Activated T-helper 1 cell treated with anti-CD3 and anti-CD28 coated beads, Interleukin-12 subunit alpha, Interleukin-12 subunit beta, Interleukin-2, Interleukin-4 antibody, amounts not matched to agents 30 ng/mL and 10 ng/mL and 1 ng/mL, durations not matched to agents 14 hours and 24 hours and 36 hours (primary cell): ENCODE measurements around the gene HDAC10. TPM values are rescaled to one million over a fixed set of nuclear protein-coding genes. Genes with fewer than 3 reads are reported as not detected.

Experiments
- DNase-seq: peaks from one replicate; pipeline ENCODE4 v3.0.0; 2021; ENCODE audit warnings: low spot score
- H3K27ac Mint-ChIP-seq: one replicate; pipeline ENCODE4 v1.8.0; 2021; ENCODE audit warnings: mild to moderate bottlenecking, mixed read lengths
- H3K27me3 Mint-ChIP-seq: one replicate; pipeline ENCODE4 v1.8.0; 2022; ENCODE audit warnings: mild to moderate bottlenecking, moderate library complexity, mixed read lengths; ENCODE audit not compliant: insufficient read depth
- H3K36me3 Mint-ChIP-seq: one replicate; pipeline ENCODE4 v1.8.0; 2021; ENCODE audit warnings: low read depth, mixed read lengths
- H3K4me1 Mint-ChIP-seq: one replicate; pipeline ENCODE4 v1.8.0; 2021; ENCODE audit warnings: low read depth, mixed read lengths
- H3K4me3 Mint-ChIP-seq: one replicate; pipeline ENCODE4 v1.8.0; 2021; ENCODE audit warnings: mild to moderate bottlenecking, moderate library complexity, mixed read lengths
- H3K9me3 Mint-ChIP-seq: one replicate; pipeline ENCODE4 v1.8.0; 2021; ENCODE audit warnings: mixed read lengths
- intact Hi-C: fragments of 100-400 bp; cut with micrococcal nuclease; formaldehyde crosslinking; loops from one replicate; pipeline ENCODE4 v1.15.1; 2024
- total RNA-seq: library from RNA; stranded (reverse); gene quantifications from 2 replicates; pipeline ENCODE4 v1.2.3, GENCODE V29; 2022

The HDAC10 gene
- total RNA-seq, 1 donor from 2014 or later = 67.4 TPM

DNA sequence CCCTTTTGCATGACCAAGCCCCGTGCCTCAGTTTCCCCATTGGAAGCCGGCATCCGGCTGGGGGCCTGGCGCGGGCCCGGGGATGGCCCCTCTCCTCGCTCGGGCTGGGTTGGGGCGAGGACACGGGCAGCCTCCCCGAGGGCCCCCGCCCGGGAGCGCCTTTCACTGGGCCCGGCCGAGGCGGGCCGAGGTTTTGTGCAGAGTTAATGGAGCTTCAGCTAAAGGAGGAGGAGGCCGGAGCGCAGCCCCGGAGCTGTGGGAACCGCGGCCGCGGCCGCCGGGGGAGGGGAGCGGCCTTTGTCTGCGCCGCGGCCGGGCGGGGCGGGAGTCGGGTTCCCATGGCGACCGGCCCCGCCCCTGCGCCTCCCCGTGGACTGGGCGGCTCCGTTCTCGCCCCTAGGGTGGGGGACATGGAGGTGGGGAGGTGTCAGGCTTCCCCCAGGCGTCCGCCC is 20.5 kb upstream of the HDAC10 start:
- H3K27me3 Mint-ChIP-seq = peaks cover 8% of the 10 kb centered on the region
- peaks cover 10% of the 10 kb centered on the region for H3K4me1 Mint-ChIP-seq
- peak; percentile 55 for DNase-seq
- H3K36me3 Mint-ChIP-seq = no peaks in the 10 kb centered on the region
- no peak overlapping the region for H3K27ac Mint-ChIP-seq
- H3K9me3 Mint-ChIP-seq = no peaks in the 10 kb centered on the region
- H3K4me3 Mint-ChIP-seq = no peak overlapping the region
- intact Hi-C loops = loop anchor here (2.0 kb wide), 2 partner anchors 71 to 349 kb away; partner anchors contain the start of gene SELENOO

DNA sequence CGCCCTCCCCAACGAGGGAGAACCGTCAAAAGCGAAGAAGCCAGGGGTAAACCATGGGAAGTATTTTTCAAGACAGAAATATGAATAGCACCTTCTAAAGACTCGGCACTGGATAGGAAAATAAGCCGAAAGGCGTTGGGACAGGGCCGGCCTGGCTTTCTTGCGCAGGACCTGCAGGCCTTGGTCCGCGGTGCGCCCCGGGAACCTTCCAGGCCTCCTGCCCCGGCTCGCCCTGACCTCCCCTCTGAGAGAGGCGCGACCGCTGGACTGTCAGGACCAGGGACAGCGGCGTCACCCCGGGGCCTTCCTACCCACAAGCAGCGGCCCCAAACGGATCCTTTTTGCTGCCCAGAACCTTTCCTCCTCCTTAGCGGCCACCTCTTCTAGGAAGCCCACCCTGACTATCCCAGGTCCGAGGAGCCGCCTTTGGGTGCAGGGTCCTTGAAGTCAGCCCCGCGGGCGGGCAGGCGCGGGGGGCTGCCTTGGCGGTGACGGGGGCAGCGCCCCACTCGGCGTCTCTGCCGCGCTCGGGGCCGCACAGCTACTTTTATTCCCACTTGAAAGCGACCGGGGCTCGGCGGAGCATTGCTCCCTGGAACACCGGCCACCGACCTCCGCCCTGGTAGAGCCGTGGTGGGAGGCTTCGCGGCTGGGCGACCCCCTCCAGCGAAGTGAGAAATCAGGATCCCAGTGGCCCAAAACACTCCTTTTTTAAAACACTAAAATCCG is 19.8 kb upstream of the HDAC10 start:
- DNase-seq = peak; percentile 69
- Mint-ChIP-seq H3K4me1 (peaks cover 10% of the 10 kb centered on the region), H3K36me3 (no peaks in the 10 kb centered on the region), H3K9me3 (no peaks in the 10 kb centered on the region), H3K27me3 (peaks cover 8% of the 10 kb centered on the region), H3K4me3 (peak overlapping the region; percentile 77), H3K27ac (no peak overlapping the region)
- intact Hi-C loops = loop anchor here (1.0 to 2.0 kb wide), 6 partner anchors 20 to 350 kb away; partner anchors contain the start of genes HDAC10, SELENOO and TUBGCP6

DNA sequence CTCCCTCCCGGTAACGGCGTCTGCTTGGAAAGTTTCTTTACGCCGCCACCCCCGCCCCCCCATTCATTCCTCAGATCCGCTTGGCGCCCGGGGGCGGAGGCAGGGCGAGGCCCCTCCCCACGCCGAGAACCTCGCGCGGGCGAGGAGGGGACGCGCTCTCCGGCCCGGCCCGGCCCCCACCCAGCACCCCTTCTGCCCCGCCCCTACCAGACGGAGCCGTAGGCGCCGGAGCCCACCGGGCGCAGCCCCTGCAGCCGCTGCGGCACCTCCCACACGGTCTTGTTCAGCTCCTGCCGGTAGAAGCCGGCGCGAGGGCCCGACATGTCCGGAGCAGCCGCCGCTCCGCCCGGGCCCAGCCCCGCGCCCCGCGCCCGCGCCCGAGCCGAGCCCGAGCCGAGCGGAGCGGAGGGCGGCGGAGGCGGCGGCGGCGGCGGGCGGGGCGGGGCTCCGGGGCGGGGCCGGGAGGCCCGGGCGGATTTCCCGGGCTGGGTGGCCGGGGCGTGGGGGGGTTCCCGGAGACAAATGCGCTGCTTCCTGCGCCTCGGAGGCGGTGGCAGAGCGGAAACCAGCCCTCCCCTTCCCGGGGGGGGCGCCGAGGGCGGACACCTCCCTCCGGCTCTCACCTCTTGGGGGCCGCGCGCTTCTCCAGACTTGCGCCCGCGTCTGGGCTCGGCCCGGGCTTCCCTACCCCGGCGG is 19.1 kb upstream of the HDAC10 start, which contains the start of gene MAPK11:
TSS of gene MAPK11 (minus strand) at position 411 of the 696 bp plus-strand sequence. CDS start at position 323, 88 bp downstream.
- peak; percentile 78 for DNase-seq
- H3K4me1 Mint-ChIP-seq = peaks cover 10% of the 10 kb centered on the region
- peaks cover 2% of the 10 kb centered on the region for H3K36me3 Mint-ChIP-seq
- no peaks in the 10 kb centered on the region for H3K9me3 Mint-ChIP-seq
- H3K4me3 Mint-ChIP-seq = peak within 1 kb of the TSS; percentile 77
- intact Hi-C loops = loop anchor here (1.0 to 2.0 kb wide), 6 partner anchors 19 to 351 kb away; partner anchors contain the start of genes HDAC10, SELENOO and TUBGCP6
- H3K27me3 Mint-ChIP-seq = peaks cover 8% of the 10 kb centered on the region
- peak within 1 kb of the TSS; percentile 40 for H3K27ac Mint-ChIP-seq

DNA sequence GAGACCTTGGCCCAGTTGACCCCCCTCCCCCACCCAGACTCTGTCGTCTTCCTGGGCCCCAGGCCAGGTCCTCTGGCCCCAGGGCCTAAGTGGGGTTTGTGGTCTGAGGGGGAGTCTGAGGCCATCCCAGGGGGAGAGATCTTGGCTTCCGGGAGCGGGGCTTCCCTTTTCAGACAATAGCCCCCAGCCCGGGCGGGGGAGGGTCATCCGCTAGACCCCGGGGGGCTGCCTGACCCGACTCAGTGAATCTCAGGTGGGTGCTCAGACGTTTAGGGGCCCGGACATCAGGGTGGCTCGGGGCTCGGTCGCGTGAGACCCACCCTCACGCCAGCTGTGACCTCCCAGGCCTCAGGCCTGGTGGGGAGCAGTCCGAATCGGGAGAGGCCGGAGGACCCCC is 18.5 kb upstream of the HDAC10 start:
- H3K36me3 Mint-ChIP-seq = peaks cover 4% of the 10 kb centered on the region
- peak overlapping the region; percentile 40 for H3K27ac Mint-ChIP-seq
- no peaks in the 10 kb centered on the region for H3K9me3 Mint-ChIP-seq
- peaks cover 8% of the 10 kb centered on the region for H3K27me3 Mint-ChIP-seq
- peaks cover 10% of the 10 kb centered on the region for H3K4me1 Mint-ChIP-seq
- DNase-seq = no peak
- H3K4me3 Mint-ChIP-seq = peak overlapping the region; percentile 76
- intact Hi-C loops = no loop called here

DNA sequence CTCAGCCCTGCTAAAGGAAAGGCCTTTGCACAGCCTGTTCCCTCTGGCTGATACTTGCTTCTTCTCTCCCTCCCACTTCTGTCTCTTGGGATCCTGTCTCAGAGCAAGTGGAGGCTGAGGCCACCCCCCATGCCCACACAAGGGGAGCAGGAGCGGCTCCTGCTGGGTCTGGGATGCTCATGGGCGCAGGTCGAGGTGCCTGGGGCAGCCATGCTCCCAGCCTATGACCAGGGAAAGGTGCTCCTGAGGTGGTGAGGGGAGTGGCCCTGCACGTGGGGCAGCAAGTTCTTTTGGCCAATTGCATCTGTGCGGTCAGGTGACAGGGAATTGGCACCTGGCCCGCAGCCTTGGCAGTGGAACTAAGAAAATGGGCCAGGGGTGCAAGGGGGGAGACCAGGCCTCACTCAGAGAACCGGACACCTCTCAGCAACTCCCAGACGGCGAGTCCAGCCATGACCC is 17.6 kb upstream of the HDAC10 start:
- intact Hi-C loops = no loop called here
- peaks cover 4% of the 10 kb centered on the region for H3K36me3 Mint-ChIP-seq
- H3K4me3 Mint-ChIP-seq = peak overlapping the region; percentile 45
- peaks cover 8% of the 10 kb centered on the region for H3K27me3 Mint-ChIP-seq
- peaks cover 4% of the 10 kb centered on the region for H3K4me1 Mint-ChIP-seq
- no peak overlapping the region for H3K27ac Mint-ChIP-seq
- DNase-seq = no peak
- H3K9me3 Mint-ChIP-seq = no peaks in the 10 kb centered on the region

DNA sequence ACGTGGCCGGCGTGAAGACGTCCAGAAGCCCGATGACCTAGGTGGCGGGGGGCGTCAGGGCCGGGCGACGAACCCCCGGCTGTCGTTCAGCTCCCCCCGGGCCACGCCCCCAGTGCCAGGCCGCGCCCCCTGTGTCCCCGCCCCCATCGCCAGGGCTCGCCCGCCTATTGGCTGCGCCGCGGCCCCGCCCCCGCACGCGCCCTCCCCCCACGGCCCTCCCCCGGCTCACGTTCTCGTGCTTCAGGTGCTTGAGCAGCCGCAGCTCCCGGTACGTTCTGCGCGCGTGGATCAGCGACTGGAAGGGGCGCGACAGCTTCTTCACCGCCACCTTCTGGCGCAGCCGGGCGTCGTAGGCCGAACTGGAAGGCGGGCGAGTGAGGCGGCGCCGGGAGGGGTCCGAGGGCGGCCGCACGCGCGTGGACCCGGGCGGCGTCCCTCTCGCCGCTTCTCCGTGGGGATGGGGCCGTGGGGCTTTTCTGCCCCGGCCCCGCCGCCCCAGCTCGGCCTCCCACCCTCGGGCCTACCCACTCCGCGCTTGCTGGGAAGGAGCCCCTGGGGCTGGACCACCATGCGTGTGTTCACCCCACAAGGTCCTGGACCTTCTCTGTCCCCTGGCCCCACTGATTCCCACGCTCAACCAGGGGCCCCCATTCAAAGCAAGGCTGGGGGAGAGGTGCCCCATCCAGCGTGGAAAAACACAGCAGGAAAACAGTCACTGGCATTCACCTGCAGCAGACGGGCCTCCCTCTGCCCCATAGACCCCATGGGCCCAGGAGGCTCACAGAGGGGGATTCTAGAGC is 16.7 kb upstream of the HDAC10 start:
- DNase-seq = peak; percentile 45
- Mint-ChIP-seq H3K4me3 (peak overlapping the region; percentile 45), H3K4me1 (peaks cover 4% of the 10 kb centered on the region), H3K9me3 (no peaks in the 10 kb centered on the region), H3K27ac (no peak overlapping the region), H3K27me3 (peaks cover 5% of the 10 kb centered on the region), H3K36me3 (peaks cover 4% of the 10 kb centered on the region)
- intact Hi-C loops = no loop called here

DNA sequence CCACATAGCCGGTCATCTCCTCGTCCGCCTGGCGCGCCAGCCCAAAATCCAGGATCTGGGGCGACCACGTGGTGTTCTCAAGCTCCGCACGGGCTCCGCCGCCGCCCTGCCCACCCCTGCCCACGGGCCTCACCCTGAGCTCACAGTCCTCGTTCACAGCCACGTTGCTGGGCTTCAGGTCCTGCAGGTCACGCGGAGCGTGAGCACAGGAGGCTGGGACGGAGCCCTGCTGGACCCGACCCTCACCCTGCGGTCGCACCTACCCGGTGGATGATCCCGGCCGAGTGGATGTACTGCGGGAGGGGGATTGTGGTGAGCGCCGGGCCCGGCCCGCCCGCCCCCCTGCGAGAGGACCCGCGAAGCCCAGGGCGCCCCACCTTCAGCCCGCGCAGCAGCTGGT is 15.9 kb upstream of the HDAC10 start:
- peaks cover 4% of the 10 kb centered on the region for H3K36me3 Mint-ChIP-seq
- intact Hi-C loops = no loop called here
- peaks cover 5% of the 10 kb centered on the region for H3K27me3 Mint-ChIP-seq

DNA sequence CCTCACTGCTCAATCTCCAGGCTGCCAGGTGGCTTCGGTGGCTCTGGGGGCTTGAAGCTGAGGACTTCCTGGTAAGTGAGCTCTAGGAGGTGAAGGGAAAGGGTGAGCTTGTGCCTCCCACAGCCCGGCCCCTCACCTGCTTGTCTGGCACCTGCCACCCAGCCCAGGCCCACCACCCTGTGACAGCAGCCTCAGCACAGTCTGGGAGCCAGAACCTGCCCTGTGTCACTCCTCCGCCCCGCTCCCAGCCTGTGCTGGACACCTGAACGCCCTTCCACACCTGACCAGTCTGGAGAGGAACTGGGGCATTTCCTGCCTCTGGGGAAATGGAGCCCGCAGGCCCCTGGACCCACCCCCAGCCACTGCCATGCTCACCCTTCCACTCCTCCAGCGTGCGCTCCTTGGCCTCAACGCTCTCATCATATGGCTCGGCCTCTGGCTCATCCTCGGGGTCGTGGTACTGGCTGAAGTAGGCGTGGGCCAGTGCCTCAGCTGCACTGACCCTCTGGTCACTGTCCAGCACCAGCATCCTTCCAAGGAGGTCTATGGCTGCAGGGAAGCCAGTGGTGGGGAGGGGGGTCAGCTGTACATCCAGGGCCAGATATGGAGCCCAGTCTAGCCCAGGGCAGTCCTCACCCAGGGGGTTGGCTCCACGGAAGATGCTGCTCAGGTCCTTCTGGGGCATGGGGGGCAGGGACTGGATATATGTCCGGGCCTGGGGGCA is 14.0 kb upstream of the HDAC10 start:
- intact Hi-C loops = no loop called here
- Mint-ChIP-seq H3K4me1 (peaks cover 4% of the 10 kb centered on the region), H3K4me3 (no peak overlapping the region), H3K27ac (no peak overlapping the region), H3K36me3 (peaks cover 4% of the 10 kb centered on the region), H3K27me3 (peaks cover 6% of the 10 kb centered on the region), H3K9me3 (no peaks in the 10 kb centered on the region)
- no peak for DNase-seq

More for the DNA sequence above, 15.9 kb upstream of the HDAC10 start:
- Mint-ChIP-seq H3K4me3 (no peak overlapping the region), H3K9me3 (no peaks in the 10 kb centered on the region), H3K4me1 (peaks cover 4% of the 10 kb centered on the region), H3K27ac (no peak overlapping the region)
- no peak for DNase-seq

DNA sequence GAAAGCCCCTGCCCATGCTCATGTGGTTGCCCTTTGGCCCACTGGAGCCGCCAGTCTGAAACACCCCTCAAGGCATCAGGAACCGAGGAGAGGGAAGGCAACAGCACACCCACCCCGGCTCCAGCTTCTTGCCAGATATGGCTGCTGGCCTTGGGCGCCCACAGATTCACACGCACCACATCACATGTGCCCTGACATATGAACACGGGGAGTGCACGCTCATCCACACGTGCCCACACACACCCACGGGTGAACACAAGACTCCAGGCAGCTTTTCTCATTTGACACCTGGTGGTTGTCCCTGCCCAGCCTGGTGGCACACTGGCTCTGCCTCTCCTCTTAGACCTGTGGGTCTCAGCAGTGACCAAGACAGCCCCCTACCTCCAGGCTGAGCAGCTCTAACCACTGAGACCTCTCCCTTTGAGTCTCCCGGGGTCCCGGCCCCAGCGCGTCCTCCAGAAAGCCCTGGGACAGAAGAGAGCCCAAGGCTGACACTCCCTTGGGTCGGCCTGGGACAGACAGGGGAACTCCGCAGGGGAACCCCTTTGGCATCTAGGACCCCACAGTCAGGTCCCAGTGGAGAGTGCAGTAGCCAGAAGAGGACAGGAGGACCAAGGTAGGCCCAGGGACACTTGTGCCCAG is 13.2 kb upstream of the HDAC10 start:
- Mint-ChIP-seq H3K4me1 (peaks cover 4% of the 10 kb centered on the region), H3K27ac (peak overlapping the region; percentile 23), H3K9me3 (no peaks in the 10 kb centered on the region), H3K27me3 (peaks cover 10% of the 10 kb centered on the region), H3K36me3 (peaks cover 4% of the 10 kb centered on the region), H3K4me3 (no peak overlapping the region)
- intact Hi-C loops = no loop called here
- no peak for DNase-seq

DNA sequence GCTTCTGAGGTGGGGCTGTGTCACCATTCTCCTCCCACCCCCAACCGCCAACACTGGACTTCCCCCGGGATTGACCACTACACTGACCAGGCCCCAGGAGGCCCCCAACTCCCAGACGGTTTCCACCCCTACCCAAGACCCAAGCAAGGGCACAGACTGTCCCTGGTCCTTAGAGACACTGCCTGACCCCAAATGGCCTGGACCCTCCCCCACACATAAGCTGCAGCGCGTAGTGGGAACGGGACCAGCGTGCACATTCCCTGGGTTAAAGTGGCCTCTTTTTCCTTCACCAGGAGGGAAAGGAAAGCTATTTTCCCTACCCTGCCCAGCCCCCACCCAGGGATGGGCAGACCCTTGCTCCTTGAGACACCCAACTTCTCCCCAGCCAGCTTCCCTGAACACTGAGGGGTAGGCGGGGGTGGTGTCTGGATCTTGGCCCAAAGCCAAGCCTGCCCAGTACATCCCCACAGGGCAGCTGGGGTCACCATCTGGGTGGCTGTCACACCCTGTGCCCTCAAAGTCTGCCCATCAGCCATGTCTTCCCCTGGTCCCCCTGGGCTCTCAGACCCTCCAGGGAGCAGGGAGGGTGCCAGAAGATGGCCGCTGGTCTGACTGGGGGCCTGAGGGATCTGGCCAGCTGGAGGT is 12.0 kb upstream of the HDAC10 start:
- peaks cover 10% of the 10 kb centered on the region for H3K27me3 Mint-ChIP-seq
- H3K9me3 Mint-ChIP-seq = no peaks in the 10 kb centered on the region
- H3K27ac Mint-ChIP-seq = no peak overlapping the region
- H3K4me1 Mint-ChIP-seq = peaks cover 1% of the 10 kb centered on the region
- intact Hi-C loops = no loop called here
- peaks cover 4% of the 10 kb centered on the region for H3K36me3 Mint-ChIP-seq
- no peak overlapping the region for H3K4me3 Mint-ChIP-seq
- no peak for DNase-seq

DNA sequence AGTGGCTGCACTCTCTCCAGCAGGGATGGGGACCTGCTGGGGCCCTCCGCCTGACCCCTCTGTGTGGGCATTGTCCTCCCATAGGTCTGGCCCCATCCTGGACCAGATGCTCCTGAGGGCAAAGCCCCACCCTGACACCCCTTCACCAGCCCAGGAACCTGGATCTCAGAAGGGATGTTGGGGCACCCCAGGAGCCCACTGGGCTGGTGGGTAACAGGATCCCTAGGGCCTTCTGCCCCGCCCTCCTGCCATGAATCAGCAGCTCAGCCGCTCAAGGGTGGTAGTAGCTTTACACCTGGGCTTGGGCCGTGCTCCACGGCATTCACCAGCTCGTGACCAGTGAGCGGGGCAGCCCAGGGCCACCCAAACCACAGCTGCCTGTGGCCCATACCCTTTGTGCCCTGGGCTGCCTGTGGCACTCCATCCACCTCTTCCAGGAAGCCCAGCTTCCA is 11.4 kb upstream of the HDAC10 start:
- intact Hi-C loops = no loop called here
- peaks cover 4% of the 10 kb centered on the region for H3K36me3 Mint-ChIP-seq
- H3K4me1 Mint-ChIP-seq = no peaks in the 10 kb centered on the region
- H3K9me3 Mint-ChIP-seq = no peaks in the 10 kb centered on the region
- peak overlapping the region; percentile 69 for H3K4me3 Mint-ChIP-seq
- H3K27me3 Mint-ChIP-seq = peaks cover 10% of the 10 kb centered on the region
- no peak for DNase-seq
- no peak overlapping the region for H3K27ac Mint-ChIP-seq
